C4-2B (cell line): ENCODE measurements around the gene STAG1.
"Not testable (repeated sequence)": the region's sequence is repeated elsewhere in the genome, so short reads cannot be mapped to it uniquely, and the experiment has no call there.

Source experiments
- H3K27ac ChIP-seq: fragments of 450-650 bp; 2 replicates; pipeline ENCODE4 v1.5.1; 2017
- CTCF ChIP-seq: fragments of 450-650 bp; conservative IDR thresholded peaks from 2 replicates; pipeline ENCODE4 v1.5.1; 2017; ENCODE audit warnings: mild to moderate bottlenecking
- ZFX ChIP-seq: fragments of 450-650 bp; IDR thresholded peaks from 2 replicates; pipeline ENCODE4 v1.6.1; 2017

The STAG1 gene

GRCh38 chr3:136728918-136729317, 23.3 kb downstream of the STAG1 start:
- no peak for TF ChIP-seq CTCF
- H3K27ac ChIP-seq: no peak overlapping the region

GRCh38 chr3:136728473-136728872, 23.7 kb downstream of the STAG1 start:
- TF ChIP-seq ZFX: no peak
- TF ChIP-seq CTCF: no peak
- H3K27ac ChIP-seq: no peak overlapping the region

GRCh38 chr3:136725468-136725867, 26.7 kb downstream of the STAG1 start:
- TF ChIP-seq CTCF (no peak), ZFX (no peak)
- H3K27ac ChIP-seq: no peak overlapping the region

- H3K27ac ChIP-seq: not testable (repeated sequence)
Measured at GRCh38 chr3:136722916-136723315, 29.3 kb downstream of the STAG1 start.

GRCh38 chr3:136722399-136722798, 29.8 kb downstream of the STAG1 start:
- not testable (repeated sequence) for H3K27ac ChIP-seq

GRCh38 chr3:136720091-136720490, 32.1 kb downstream of the STAG1 start:
- TF ChIP-seq ZFX (no peak), CTCF (no peak)
- H3K27ac ChIP-seq: no peak overlapping the region

- H3K27ac ChIP-seq: no peak overlapping the region
- TF ChIP-seq ZFX (no peak), CTCF (no peak)
Measured at GRCh38 chr3:136716629-136717028, 35.5 kb downstream of the STAG1 start.

GRCh38 chr3:136714020-136714419, 38.2 kb downstream of the STAG1 start:
- TF ChIP-seq CTCF (no peak), ZFX (no peak)

GRCh38 chr3:136712941-136713340, 39.2 kb downstream of the STAG1 start:
- no peak overlapping the region for H3K27ac ChIP-seq
- no peak for TF ChIP-seq ZFX
- no peak for TF ChIP-seq CTCF

More at GRCh38 chr3:136714020-136714419, 38.2 kb downstream of the STAG1 start:
- no peak overlapping the region for H3K27ac ChIP-seq

- H3K27ac ChIP-seq: not testable (repeated sequence)
Measured at GRCh38 chr3:136711888-136712287, 40.3 kb downstream of the STAG1 start.
